NCI-H345 (cell line): Measurements from ENCODE around the gene SLC36A4.
"Not testable (repeated sequence)": the region's sequence is repeated elsewhere in the genome, so short reads cannot be mapped to it uniquely, and the experiment has no call there.

Experiments
- DNase-seq: peaks from one replicate; lab custom pipeline; 2025; lab: John Stamatoyannopoulos, UW

SLC36A4 gene

GRCh38 chr11:93122535-93123235 lies 75.1 kb downstream of the SLC36A4 start:
- no peak for DNase-seq

GRCh38 chr11:93118276-93118675 lies 79.5 kb downstream of the SLC36A4 start:
- DNase-seq, result no peak

- DNase-seq, result no peak
Observed at GRCh38 chr11:93117565-93117964, 80.2 kb downstream of the SLC36A4 start.

- no peak for DNase-seq
Observed at GRCh38 chr11:93116641-93117441, 81.0 kb downstream of the SLC36A4 start.

GRCh38 chr11:93114304-93114703 lies 83.5 kb downstream of the SLC36A4 start:
- DNase-seq, result no peak

GRCh38 chr11:93113824-93114223 lies 84.0 kb downstream of the SLC36A4 start:
- DNase-seq, result peak; percentile 33

- DNase-seq, result not testable (repeated sequence)
Observed at GRCh38 chr11:93111147-93111546, 86.6 kb downstream of the SLC36A4 start.

- no peak for DNase-seq
Observed at GRCh38 chr11:93100211-93100610, 97.6 kb downstream of the SLC36A4 start.

GRCh38 chr11:93099806-93100205 lies 98.0 kb downstream of the SLC36A4 start:
- DNase-seq, result no peak
